Panc1 (cell line): ENCODE measurements around the gene OPTC. TPM values are rescaled to one million over a fixed set of nuclear protein-coding genes. Genes with fewer than 3 reads are reported as not detected.

Experiments
- ATAC-seq: fragments of 200-7000 bp; cut with Tn5 transposase; 2 replicates; pipeline ENCODE4 v1.9.1; 2020; ENCODE audit warnings: mild to moderate bottlenecking, moderate library complexity
- BruUV-seq: library from RNA; stranded (reverse); fragments of 400-500 nt; replicated peaks from 2 replicates; lab custom pipeline; 2021; lab: Mats Ljungman, UMichigan
- CTCF ChIA-PET: fragments of 300-600 bp; sonication (Branson Sonifier 250); formaldehyde crosslinking; loops from one replicate; lab custom pipeline; 2022; ENCODE audit warnings: antibody characterized with exemption; lab: Charles Lee
- POLR2A ChIA-PET: fragments of 300-600 bp; sonication (Branson Sonifier 250); formaldehyde crosslinking; loops from one replicate; lab custom pipeline; 2022; ENCODE audit warnings: antibody characterized with exemption; lab: Charles Lee
- DNase-seq: peaks from one replicate; pipeline ENCODE4 v3.0.0-alpha.2; 2010; ENCODE audit warnings: low read depth, low spot score
- H3K27ac ChIP-seq: 2 replicates; pipeline ENCODE4 v1.5.1; 2011; ENCODE audit warnings: mild to moderate bottlenecking, low read length, inconsistent platforms
- H3K27me3 ChIP-seq: fragments of 200-500 bp; sonication (Bioruptor generic); 2 replicates; pipeline ENCODE4 v1.6.0; 2014; ENCODE audit warnings: low read length, inconsistent platforms; ENCODE audit not compliant: control insufficient read depth, insufficient read depth
- H3K36me3 ChIP-seq: fragments of 200-500 bp; sonication (Bioruptor generic); 2 replicates; pipeline ENCODE4 v1.5.1; 2014; ENCODE audit warnings: inconsistent platforms, mild to moderate bottlenecking, low read length, moderate library complexity; ENCODE audit not compliant: control insufficient read depth, insufficient read depth
- H3K4me1 ChIP-seq: 2 replicates; pipeline ENCODE4 v1.5.1; 2011; ENCODE audit warnings: inconsistent platforms, mild to moderate bottlenecking, low read length, moderate library complexity; ENCODE audit not compliant: control insufficient read depth, insufficient read depth
- H3K4me3 ChIP-seq, 2 experiments: 2 replicates each; pipeline ENCODE4 v1.5.1; 2011 to 2012; ENCODE audit warnings: low read depth in 2 of 2, low read length in 2 of 2, mild to moderate bottlenecking in 2 of 2, inconsistent platforms in 1 of 2, moderate library complexity in 1 of 2
- H3K9me3 ChIP-seq: fragments of 200-500 bp; sonication (Bioruptor generic); 2 replicates; pipeline ENCODE4 v1.5.1; 2014; ENCODE audit warnings: low read depth, mild to moderate bottlenecking, inconsistent platforms, low read length, moderate library complexity; ENCODE audit not compliant: control insufficient read depth, insufficient read depth
- POLR2AphosphoS5 ChIP-seq: IDR thresholded peaks from 2 replicates; pipeline ENCODE4 v1.6.1; 2012; ENCODE audit warnings: mild to moderate bottlenecking, low read depth, low read length, moderate library complexity
- SIN3A ChIP-seq: IDR thresholded peaks from 2 replicates; pipeline ENCODE4 v1.6.1; 2012; ENCODE audit warnings: low read depth, mild to moderate bottlenecking, low read length, moderate library complexity, borderline replicate concordance; ENCODE audit not compliant: insufficient read depth
- TCF7L2 ChIP-seq: IDR thresholded peaks from 2 replicates; pipeline ENCODE4 v1.6.1; 2011; ENCODE audit warnings: mild to moderate bottlenecking, low read depth, low read length, inconsistent platforms
- in situ Hi-C: cut with HindIII; loops from 2 replicates; pipeline ENCODE4 v1.10.0; 2016; ENCODE audit warnings: low sequenced_read_pairs, low pct_unique_long_range_greater_than_20kb
- intact Hi-C: fragments of 100-400 bp; cut with micrococcal nuclease; formaldehyde crosslinking; loops from one replicate; pipeline ENCODE4 v1.10.0; 2022; ENCODE audit not compliant: unreplicated experiment
- total RNA-seq: library from RNA; stranded (reverse); gene quantifications from one replicate; pipeline ENCODE4 v1.2.1, GENCODE V29; 2021; ENCODE audit not compliant: unreplicated experiment
- TF ChIP-seq, protein P1 (sequence below), 2 experiments: IDR thresholded peaks; 2 replicates each; pipeline ENCODE4 v1.6.1; 2011 to 2012; ENCODE audit warnings: low read depth in 2 of 2, control low read depth in 1 of 2, low read length in 1 of 2, mild to moderate bottlenecking in 1 of 2, moderate library complexity in 1 of 2; ENCODE audit not compliant: insufficient read depth in 1 of 2
- TF ChIP-seq, protein P2 (sequence below): fragments of 450-650 bp; IDR thresholded peaks from 2 replicates; pipeline ENCODE4 v1.5.1; 2017; ENCODE audit warnings: mild to moderate bottlenecking

The OPTC gene
- total RNA-seq, 1 experiment from 2014 or later, result not detected

DNA sequence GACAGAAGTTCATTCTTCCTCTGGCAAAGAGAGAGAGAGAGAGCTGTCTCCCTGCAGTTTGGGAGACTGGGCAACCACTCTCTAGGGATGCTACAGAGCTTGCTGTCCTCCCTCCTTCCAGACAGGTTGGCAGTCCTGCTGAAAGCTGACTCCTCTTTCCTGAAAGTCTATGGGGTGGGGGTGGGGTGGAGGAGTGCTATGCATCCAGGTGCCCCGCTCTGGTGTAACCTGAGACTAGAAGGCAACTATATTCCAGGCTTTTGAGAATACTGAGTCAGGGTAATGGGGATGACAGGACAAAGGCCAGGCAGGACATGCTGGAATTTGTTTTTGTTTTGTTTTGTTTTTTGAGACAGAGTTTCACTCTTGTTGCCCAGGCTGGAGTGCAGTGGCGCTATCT, 55.4 kb downstream of the OPTC start:
- no TSS peak for BruUV-seq
- intact Hi-C loops (no loop called here), in situ Hi-C loops (no loop called here)
- ATAC-seq, result no peak
- TF ChIP-seq, protein P1, sequence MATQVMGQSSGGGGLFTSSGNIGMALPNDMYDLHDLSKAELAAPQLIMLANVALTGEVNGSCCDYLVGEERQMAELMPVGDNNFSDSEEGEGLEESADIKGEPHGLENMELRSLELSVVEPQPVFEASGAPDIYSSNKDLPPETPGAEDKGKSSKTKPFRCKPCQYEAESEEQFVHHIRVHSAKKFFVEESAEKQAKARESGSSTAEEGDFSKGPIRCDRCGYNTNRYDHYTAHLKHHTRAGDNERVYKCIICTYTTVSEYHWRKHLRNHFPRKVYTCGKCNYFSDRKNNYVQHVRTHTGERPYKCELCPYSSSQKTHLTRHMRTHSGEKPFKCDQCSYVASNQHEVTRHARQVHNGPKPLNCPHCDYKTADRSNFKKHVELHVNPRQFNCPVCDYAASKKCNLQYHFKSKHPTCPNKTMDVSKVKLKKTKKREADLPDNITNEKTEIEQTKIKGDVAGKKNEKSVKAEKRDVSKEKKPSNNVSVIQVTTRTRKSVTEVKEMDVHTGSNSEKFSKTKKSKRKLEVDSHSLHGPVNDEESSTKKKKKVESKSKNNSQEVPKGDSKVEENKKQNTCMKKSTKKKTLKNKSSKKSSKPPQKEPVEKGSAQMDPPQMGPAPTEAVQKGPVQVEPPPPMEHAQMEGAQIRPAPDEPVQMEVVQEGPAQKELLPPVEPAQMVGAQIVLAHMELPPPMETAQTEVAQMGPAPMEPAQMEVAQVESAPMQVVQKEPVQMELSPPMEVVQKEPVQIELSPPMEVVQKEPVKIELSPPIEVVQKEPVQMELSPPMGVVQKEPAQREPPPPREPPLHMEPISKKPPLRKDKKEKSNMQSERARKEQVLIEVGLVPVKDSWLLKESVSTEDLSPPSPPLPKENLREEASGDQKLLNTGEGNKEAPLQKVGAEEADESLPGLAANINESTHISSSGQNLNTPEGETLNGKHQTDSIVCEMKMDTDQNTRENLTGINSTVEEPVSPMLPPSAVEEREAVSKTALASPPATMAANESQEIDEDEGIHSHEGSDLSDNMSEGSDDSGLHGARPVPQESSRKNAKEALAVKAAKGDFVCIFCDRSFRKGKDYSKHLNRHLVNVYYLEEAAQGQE (IDR thresholded peaks at IDR 0.05; ENCODE audit: insufficient read depth in 1 of 2, low read depth in 2 of 2, low read length in 1 of 2), result no peak
- TF ChIP-seq TCF7L2 (no peak), POLR2AphosphoS5 (no peak), SIN3A (no peak)
- TF ChIP-seq, protein P2, sequence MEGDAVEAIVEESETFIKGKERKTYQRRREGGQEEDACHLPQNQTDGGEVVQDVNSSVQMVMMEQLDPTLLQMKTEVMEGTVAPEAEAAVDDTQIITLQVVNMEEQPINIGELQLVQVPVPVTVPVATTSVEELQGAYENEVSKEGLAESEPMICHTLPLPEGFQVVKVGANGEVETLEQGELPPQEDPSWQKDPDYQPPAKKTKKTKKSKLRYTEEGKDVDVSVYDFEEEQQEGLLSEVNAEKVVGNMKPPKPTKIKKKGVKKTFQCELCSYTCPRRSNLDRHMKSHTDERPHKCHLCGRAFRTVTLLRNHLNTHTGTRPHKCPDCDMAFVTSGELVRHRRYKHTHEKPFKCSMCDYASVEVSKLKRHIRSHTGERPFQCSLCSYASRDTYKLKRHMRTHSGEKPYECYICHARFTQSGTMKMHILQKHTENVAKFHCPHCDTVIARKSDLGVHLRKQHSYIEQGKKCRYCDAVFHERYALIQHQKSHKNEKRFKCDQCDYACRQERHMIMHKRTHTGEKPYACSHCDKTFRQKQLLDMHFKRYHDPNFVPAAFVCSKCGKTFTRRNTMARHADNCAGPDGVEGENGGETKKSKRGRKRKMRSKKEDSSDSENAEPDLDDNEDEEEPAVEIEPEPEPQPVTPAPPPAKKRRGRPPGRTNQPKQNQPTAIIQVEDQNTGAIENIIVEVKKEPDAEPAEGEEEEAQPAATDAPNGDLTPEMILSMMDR, result no peak
- CTCF ChIA-PET, result interaction anchor here (0.6 to 0.7 kb wide), 3 partner anchors 31 to 299 kb away, joined by 3 to 5 read pairs (median 4); no protein-coding TSS in a partner anchor
- Histone ChIP-seq H3K4me1 (no peaks in the 10 kb centered on the region), H3K27me3 (no peaks in the 10 kb centered on the region), H3K4me3 (no peak overlapping the region), H3K27ac (no peak overlapping the region), H3K36me3 (no peaks in the 10 kb centered on the region), H3K9me3 (no peaks in the 10 kb centered on the region)
- POLR2A ChIA-PET, result interaction anchor here (0.6 kb wide), 1 partner anchor 247 kb away, joined by 9 read pairs; no protein-coding TSS in a partner anchor
- DNase-seq, result no peak

DNA sequence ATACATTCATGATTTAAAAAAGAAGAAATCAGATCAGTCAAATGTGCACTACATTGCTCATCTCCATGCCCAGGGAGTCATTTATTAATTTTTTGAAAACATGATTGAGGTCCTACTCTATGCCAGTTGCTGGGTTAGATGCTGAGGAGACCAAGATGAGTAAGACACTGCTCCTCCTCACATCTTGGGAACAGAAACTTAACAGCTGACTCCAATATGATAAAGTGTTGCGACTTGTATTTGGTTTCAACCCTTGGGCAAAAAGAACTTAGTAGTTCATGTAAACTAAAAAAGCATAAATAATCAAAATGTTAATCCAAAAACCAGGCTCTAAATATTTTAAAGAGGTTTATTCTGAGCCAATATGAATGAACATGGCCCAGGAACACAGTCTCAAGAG, 56.9 kb downstream of the OPTC start:
- in situ Hi-C loops, result no loop called here
- intact Hi-C loops, result no loop called here
- ChIA-PET POLR2A (interaction anchor here (0.6 kb wide), 1 partner anchor 1031 kb away, joined by 4 read pairs; no protein-coding TSS in a partner anchor), CTCF (no interaction called here)
- Histone ChIP-seq H3K4me1 (no peaks in the 10 kb centered on the region), H3K36me3 (no peaks in the 10 kb centered on the region), H3K9me3 (no peaks in the 10 kb centered on the region), H3K27ac (no peak overlapping the region), H3K4me3 (no peak overlapping the region), H3K27me3 (no peaks in the 10 kb centered on the region)
- TF ChIP-seq, protein P1 (IDR thresholded peaks at IDR 0.05; ENCODE audit: insufficient read depth in 1 of 2, low read depth in 2 of 2, low read length in 1 of 2), result no peak
- TF ChIP-seq, protein P2, result no peak
- TF ChIP-seq TCF7L2, result no peak
- no peak for TF ChIP-seq SIN3A
- no peak for TF ChIP-seq POLR2AphosphoS5
- BruUV-seq, result no TSS peak
- ATAC-seq (no peak), DNase-seq (no peak)
